UCSD-AML1 (cell line): ENCODE measurements around the gene TMSB10.
"Not testable (repeated sequence)": the region's sequence is repeated elsewhere in the genome, so short reads cannot be mapped to it uniquely, and the experiment has no call there.

Experiments
- DNase-seq: peaks from one replicate; lab custom pipeline; 2025; ENCODE audit not compliant: unreplicated experiment; lab: John Stamatoyannopoulos, UW

The TMSB10 gene

DNA sequence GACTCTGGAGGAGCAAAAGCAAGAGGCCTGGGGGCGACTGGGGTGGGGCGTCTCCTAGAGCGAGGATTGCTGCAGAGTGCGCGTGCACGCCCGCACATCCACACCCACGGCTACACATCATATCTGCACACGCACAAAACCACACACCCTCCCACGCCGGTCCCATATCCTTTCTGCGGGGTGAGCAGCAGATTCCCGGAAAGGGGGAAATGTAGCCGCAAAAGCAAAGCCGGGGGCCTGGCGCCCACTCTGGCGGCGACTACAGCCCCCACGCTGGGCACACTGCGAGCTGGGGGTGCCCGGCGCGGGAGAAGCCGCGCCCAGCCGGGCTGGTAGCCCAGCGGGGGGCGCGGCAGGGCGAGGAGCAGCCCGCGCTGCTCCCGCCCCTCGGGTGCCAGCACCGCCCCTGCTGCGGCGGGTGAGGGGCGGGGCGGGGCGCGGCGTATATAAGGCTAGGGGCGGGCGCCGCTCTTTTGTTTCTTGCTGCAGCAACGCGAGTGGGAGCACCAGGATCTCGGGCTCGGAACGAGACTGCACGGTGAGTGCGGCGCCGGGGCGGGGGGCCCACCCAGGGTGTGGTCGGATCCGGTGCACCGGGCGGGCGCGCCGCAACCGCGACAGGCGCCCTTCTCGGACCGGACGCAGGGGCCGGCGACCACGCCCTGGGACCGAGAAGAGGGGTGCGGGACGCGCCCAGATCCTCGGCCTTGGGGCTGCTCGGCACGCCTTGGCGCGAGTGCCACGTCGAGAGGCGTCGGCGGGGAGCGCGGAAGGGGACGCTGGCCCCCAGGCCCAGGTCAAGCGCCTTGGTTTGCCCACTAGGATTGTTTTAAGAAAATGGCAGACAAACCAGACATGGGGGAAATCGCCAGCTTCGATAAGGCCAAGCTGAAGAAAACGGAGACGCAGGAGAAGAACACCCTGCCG, at the start of gene TMSB10:
Gene TMSB10, plus strand, starts transcription at position 476 of the 927 bp plus-strand sequence.
- DNase-seq = peak; percentile 89

- no peak for DNase-seq
Measured at GRCh38 chr2:84855731-84856130, 49.7 kb upstream of the TMSB10 start.

- DNase-seq = no peak
Measured at GRCh38 chr2:84856787-84857186, 48.7 kb upstream of the TMSB10 start.

- no peak for DNase-seq
Measured at GRCh38 chr2:84857566-84857965, 47.9 kb upstream of the TMSB10 start.

DNA sequence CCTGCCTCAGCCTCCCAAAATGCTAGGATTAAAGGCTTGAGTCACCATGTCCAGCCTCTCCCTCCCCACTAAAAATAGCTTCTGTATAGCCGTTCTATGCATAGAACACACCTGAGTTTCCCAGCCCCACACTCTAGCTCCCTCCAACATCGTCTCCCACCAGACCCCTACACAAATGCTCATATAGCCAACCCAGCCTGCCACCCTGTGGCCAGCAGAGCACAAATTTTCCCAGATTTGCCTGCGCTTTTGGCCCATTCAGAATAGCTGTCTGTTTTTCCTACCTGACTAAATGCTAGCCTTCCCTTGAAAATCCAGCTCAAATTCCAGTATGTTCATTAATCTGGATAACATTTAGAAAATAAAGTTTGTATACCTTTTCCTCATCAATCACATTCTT, 47.3 kb upstream of the TMSB10 start:
- no peak for DNase-seq

DNA sequence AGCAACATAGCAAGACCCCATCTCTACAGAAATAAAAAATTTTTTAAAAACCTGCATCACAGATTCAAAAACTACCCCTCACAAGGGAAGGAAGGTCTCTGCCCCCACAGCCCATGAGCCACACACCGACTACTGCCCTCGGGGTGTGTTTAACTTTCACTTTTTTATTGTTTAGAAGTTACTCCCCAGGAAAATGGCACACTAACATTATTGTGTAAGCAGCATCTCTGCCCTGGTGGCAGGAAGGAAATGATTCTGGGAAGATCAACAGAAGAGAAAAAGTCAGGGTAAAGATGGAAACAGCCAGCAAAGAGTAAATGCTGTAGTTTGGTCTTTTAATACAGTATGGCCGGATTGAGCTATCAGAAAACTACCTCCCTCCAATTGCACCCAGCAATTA, 46.5 kb upstream of the TMSB10 start:
- DNase-seq = no peak

DNA sequence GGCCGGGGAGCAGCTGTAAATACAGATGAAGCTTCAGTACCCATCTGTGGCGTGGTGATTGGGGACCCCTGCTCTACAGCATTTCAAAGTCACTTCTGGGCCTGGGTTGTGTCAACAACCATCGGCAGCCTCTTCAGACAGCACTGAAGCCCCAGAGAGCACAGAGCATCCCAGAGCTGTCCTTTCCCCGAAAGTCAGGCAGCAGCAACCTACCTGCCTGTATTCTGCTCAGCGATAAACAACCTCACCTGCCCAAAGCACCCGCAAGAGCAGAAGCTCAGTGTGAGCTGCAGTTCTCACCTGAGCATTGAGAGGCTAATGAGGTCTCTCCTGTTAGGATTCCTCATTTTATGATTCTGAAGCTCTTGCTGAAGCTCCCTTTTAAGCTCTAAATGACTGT, 43.9 kb upstream of the TMSB10 start:
- DNase-seq = no peak

- no peak for DNase-seq
Measured at GRCh38 chr2:84862006-84862405, 43.5 kb upstream of the TMSB10 start.

GRCh38 chr2:84865181-84865783, 40.2 kb upstream of the TMSB10 start:
- DNase-seq = no peak

GRCh38 chr2:84866122-84866521, 39.3 kb upstream of the TMSB10 start:
- no peak for DNase-seq

GRCh38 chr2:84868327-84868726, 37.1 kb upstream of the TMSB10 start:
- DNase-seq = not testable (repeated sequence)

DNA sequence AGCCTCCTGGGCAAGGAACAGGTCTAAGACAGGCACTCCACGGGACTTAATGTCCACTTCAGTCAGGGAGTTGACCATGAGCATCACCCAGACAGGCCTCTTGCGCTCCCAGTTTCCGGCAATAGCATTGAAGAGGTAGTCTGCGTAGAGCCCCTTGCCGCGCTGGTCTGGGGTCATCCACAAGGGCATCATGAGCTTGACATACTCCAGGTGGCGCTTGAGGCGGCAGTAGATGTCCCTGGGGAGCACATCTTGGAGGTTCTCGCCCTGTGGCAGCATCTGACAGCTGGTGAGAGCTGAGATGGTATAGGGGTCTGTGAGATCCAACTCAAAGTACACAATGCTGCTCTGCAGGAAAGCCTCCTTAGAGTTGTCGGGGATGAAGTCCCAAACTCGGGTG, 35.1 kb upstream of the TMSB10 start:
- no peak for DNase-seq

DNA sequence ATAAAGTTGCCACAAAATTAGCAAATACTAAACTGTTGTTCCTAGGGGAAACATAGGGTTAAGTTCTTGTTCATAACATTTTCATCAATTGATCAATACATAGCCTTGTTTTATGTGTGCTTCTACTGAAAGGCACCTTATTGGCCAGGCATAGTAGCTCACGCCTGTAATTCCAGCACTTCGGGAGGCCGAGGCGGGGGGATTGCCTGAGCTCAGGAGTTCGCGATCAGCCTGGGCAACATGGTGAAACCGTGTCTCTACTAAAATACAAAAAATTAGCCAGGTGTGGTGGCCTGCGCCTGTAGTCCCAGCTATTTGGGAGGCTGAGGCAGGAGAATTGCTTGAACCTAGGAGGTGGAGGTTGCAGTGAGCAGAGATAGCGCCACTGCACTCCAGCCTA, 32.8 kb upstream of the TMSB10 start:
- not testable (repeated sequence) for DNase-seq

DNA sequence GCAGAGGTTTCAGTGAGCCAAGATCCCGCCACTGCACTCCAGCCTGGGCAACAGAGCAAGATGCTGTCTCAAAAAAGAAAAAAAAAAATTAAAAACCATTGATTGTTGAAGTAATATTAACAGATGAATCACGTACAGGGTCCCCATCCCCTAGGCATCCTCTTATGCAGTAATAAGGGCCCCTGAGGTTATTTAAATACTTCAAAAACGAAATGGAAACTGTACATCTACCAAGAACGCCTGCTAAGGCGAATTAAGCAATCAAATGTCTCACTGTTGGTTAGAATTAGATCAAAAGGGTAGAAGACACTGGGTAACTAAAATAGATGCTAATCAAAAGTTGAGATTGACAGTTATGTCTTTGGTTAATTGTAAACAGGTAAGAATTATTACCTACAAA, 32.1 kb upstream of the TMSB10 start:
- DNase-seq = no peak

DNA sequence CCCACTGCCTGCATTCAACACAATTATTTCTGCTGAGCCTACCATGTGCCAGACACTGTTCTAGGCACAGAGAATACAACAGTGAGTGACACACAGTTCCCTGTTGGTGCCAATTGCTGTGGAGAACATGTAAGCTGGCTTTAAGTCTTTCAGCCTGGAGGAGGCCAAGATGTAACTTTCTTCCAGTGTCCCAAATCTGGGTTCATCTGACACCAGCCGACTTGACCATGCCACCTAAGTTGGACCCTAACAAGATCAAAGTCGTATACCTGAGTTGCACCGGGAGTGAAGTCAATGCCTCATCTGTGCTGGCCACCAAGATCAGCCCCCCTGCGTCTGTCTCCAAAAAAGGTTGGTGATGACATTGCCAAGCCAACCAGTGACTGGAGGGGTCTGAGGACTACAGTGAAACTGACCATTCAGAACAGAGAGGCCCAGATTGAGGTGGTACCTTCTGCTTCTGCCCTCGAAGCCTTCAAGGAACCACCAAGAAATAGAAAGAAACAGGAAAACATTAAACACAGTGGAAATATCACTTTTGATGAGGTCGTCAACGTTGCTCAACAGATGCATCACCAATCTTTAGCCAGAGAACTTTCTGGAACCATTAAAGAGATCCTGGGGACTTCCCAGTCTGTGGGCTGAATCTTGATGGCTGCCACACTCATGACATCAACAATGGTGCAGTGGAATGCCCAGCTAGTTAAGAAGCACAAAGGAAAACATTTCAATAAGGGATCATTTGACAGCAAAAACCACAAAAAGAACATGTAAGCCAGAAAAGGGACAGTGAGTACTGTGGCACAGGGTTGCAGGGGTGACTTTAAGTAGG, 30.9 kb upstream of the TMSB10 start:
- no peak for DNase-seq

- DNase-seq = no peak
Measured at GRCh38 chr2:84875213-84875560, 30.3 kb upstream of the TMSB10 start.

DNA sequence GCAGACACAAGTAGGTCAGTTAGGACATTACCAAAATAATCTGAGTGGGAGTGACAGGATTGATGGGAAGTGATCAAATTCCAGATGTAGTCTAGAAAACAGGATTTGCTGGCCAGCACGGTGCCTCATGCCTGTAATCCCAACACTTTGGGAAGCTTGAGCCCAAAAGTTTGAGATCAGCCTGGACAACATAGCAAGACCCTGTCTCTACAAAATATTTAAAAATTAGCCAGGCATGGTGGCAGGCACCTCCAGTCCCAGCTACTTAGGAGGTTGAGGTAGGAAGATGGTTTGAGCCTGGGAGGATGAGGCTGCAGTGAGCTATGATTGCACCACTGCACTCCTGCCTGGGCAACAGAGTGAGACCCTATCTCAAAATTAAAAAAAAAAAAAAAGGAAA, 29.8 kb upstream of the TMSB10 start:
- DNase-seq = not testable (repeated sequence)

DNA sequence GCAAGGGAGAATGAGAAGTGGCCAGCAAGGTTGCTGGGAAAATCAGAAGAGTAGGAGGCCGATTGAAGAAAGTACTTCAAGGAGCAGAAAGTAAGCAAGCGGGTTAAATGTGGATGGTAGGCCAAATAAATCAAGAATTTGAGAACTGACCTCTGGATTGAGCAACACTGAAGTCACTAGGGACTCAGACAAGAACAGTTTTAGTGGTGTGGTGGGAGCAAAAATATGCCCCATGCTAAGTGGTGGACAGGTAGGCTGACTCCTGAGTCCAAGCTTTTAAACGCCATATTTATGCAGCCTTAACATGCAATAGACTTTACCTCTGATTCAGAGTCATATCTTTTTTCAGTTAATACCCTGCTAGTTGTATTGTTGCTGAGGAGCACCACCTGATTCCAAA, 29.1 kb upstream of the TMSB10 start:
- DNase-seq = no peak

DNA sequence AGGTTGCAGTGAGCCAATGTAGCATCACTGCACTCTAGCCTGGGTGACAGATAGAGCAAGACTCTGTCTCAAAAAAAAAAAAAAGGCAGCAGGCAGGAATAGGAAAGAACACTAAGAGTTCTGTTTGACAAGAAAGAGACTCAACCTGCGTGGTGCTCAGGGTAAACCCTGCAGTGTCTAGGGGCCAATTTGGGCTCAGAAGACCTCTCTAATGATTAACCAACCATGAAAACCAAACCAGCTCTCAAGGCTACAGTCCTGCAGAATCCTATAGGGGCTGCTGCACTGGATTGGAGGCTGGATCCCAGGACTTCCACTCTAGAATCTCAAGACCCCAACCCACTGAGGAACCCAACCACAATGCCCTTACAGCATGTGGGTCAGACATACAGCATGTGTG, 27.0 kb upstream of the TMSB10 start:
- no peak for DNase-seq

GRCh38 chr2:84878896-84879583, 26.4 kb upstream of the TMSB10 start:
- no peak for DNase-seq
